ENCODE data around the gene NEK1.
A peak's percentile ranks its signal among the peaks of the same experiment; 100 is the strongest.

Gene NEK1

DNA sequence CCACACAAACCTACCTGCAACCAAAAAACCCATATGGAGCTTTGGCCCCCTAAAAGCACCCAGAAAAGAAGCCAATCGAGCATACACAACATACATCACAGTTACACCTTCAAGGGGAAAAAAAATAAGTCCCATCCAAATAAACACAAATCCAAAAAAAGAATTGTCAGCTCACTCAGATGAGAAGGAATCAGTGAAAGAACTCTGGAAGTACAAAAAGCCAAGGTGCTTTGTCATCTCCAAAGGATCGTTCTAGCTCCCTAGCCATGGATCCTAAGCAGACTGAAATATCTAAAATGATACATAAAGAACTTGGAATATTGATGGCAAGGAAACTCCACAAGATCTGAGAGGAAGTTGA lies 119.2 kb downstream of the NEK1 start:
- H4K20me1 ChIP-seq (ENCODE audit: insufficient read depth, low read length): no peaks in the 10 kb centered on the region
- H3K4me3 ChIP-seq (ENCODE audit: low read length): no peak overlapping the region
- H3K4me2 ChIP-seq (ENCODE audit: low read depth, low read length): no peak overlapping the region
- no peaks in the 10 kb centered on the region for H3K9me3 ChIP-seq (replicated peaks; ENCODE audit: insufficient read depth, low read length)
- no peak overlapping the region for H3K27ac ChIP-seq (ENCODE audit: low read length)
- H3K27me3 ChIP-seq (replicated peaks; ENCODE audit: insufficient read depth, low read length): no peaks in the 10 kb centered on the region
- H3K9ac ChIP-seq (ENCODE audit: low read length): no peak overlapping the region; the same call in 1 of the 2 replicates
- H3K36me3 ChIP-seq (replicated peaks; ENCODE audit: insufficient read depth, low read length): no peaks in the 10 kb centered on the region
- H3K79me2 ChIP-seq (ENCODE audit: low read length): no peaks in the 10 kb centered on the region
- DNase-seq: no peak
- TF ChIP-seq EZH2 (optimal IDR thresholded peaks at IDR 0.05; ENCODE audit: low read depth, low read length) (no peak), EZH2phosphoT487 (IDR thresholded peaks at IDR 0.05; ENCODE audit: low read length) (no peak)
- TF ChIP-seq, protein P1, sequence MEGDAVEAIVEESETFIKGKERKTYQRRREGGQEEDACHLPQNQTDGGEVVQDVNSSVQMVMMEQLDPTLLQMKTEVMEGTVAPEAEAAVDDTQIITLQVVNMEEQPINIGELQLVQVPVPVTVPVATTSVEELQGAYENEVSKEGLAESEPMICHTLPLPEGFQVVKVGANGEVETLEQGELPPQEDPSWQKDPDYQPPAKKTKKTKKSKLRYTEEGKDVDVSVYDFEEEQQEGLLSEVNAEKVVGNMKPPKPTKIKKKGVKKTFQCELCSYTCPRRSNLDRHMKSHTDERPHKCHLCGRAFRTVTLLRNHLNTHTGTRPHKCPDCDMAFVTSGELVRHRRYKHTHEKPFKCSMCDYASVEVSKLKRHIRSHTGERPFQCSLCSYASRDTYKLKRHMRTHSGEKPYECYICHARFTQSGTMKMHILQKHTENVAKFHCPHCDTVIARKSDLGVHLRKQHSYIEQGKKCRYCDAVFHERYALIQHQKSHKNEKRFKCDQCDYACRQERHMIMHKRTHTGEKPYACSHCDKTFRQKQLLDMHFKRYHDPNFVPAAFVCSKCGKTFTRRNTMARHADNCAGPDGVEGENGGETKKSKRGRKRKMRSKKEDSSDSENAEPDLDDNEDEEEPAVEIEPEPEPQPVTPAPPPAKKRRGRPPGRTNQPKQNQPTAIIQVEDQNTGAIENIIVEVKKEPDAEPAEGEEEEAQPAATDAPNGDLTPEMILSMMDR (IDR thresholded peaks at IDR 0.05; ENCODE audit: low read length): no peak
- no peaks in the 10 kb centered on the region for H3K4me1 ChIP-seq (ENCODE audit: low read length)
- H3F3A ChIP-seq (ENCODE audit: insufficient read depth, low read length): 0 out of 2 replicates have a peak, but pooled peaks cover 4% of the 10 kb centered on the region
- H3K9me2 ChIP-seq (replicated peaks; ENCODE audit: insufficient read depth, low read length): no peaks in the 10 kb centered on the region
- no peak overlapping the region for H2AFZ ChIP-seq (ENCODE audit: low read length)

DNA sequence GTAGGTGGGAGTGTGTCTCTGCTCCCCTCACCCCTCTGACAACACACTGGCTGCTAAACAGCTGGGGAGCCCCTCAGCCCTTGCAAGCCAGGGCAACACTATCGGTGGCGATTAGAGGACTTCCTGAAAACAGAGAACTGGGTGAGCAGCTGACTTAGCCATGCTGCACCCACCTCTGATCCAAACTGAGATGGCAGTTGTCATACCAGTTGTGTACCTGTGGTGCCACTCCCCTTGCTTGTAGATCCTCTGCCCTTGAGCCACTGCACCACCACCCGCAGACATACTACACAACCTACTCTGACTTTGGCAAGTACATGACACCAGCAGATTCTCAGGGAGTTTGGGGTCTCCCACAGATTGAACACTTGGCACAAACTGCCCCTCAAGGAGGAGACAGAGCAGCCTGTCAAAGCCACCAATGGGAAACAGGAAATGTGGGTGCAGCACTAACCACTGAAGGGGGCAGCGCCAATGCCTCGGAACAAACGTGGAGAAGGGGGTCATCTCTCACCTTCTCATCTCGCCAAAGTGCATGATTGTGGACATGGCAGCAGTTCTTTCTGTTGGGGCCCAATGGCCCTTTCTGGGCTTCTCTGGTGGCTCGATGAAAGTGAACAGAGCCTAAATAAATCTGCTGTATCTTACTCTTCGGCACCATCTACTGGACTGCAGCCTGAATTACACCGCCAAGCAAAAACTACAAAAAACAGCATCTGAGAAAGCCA lies 119.8 kb downstream of the NEK1 start:
- Histone ChIP-seq H3K36me3 (replicated peaks; ENCODE audit: insufficient read depth, low read length) (no peaks in the 10 kb centered on the region), H3K9me3 (replicated peaks; ENCODE audit: insufficient read depth, low read length) (no peaks in the 10 kb centered on the region), H3K9me2 (replicated peaks; ENCODE audit: insufficient read depth, low read length) (no peaks in the 10 kb centered on the region), H3K4me2 (ENCODE audit: low read depth, low read length) (no peak overlapping the region), H3K27me3 (replicated peaks; ENCODE audit: insufficient read depth, low read length) (no peaks in the 10 kb centered on the region), H4K20me1 (ENCODE audit: insufficient read depth, low read length) (no peaks in the 10 kb centered on the region), H3K4me3 (ENCODE audit: low read length) (no peak overlapping the region), H3K4me1 (ENCODE audit: low read length) (no peaks in the 10 kb centered on the region), H3K27ac (ENCODE audit: low read length) (no peak overlapping the region), H2AFZ (ENCODE audit: low read length) (no peak overlapping the region), H3K79me2 (ENCODE audit: low read length) (no peaks in the 10 kb centered on the region), H3K9ac (ENCODE audit: low read length) (no peak overlapping the region), H3F3A (ENCODE audit: insufficient read depth, low read length) (0 out of 2 replicates have a peak, but pooled peaks cover 4% of the 10 kb centered on the region)
- peak; percentile 43 for DNase-seq
- TF ChIP-seq EZH2 (optimal IDR thresholded peaks at IDR 0.05; ENCODE audit: low read depth, low read length) (no peak), EZH2phosphoT487 (IDR thresholded peaks at IDR 0.05; ENCODE audit: low read length) (no peak)
- TF ChIP-seq, protein P1 (IDR thresholded peaks at IDR 0.05; ENCODE audit: low read length): peak; percentile 76

DNA sequence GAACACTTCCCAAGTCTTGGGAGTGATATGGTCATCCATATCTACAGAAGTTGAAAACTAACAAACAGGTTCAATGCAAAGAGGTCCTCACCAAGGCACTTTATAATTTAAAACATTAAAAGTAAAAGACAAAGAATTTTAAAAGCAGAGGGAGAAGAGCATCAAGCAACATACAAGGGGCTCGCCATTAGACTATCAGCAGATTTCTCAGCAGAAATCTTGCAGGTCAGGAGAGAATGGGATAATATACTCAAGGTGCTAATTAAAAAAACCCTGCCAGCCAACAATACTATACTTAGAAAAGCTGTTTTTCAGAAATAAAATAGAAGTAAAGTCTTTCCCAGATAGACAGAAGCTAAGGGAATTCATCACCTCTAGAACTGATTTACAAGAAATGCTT lies 121.2 kb downstream of the NEK1 start:
- no peaks in the 10 kb centered on the region for H4K20me1 ChIP-seq (ENCODE audit: insufficient read depth, low read length)
- DNase-seq: no peak
- no peaks in the 10 kb centered on the region for H3K36me3 ChIP-seq (replicated peaks; ENCODE audit: insufficient read depth, low read length)
- H3K4me2 ChIP-seq (ENCODE audit: low read depth, low read length): no peak overlapping the region
- TF ChIP-seq, protein P1 (IDR thresholded peaks at IDR 0.05; ENCODE audit: low read length): no peak
- H3K4me3 ChIP-seq (ENCODE audit: low read length): no peak overlapping the region
- no peak overlapping the region for H3K9ac ChIP-seq (ENCODE audit: low read length)
- H2AFZ ChIP-seq (ENCODE audit: low read length): no peak overlapping the region
- H3K27me3 ChIP-seq (replicated peaks; ENCODE audit: insufficient read depth, low read length): no peaks in the 10 kb centered on the region
- no peaks in the 10 kb centered on the region for H3K9me3 ChIP-seq (replicated peaks; ENCODE audit: insufficient read depth, low read length)
- H3K27ac ChIP-seq (ENCODE audit: low read length): no peak overlapping the region
- 0 out of 2 replicates have a peak, but pooled peaks cover 4% of the 10 kb centered on the region for H3F3A ChIP-seq (ENCODE audit: insufficient read depth, low read length)
- no peaks in the 10 kb centered on the region for H3K79me2 ChIP-seq (ENCODE audit: low read length)
- no peaks in the 10 kb centered on the region for H3K4me1 ChIP-seq (ENCODE audit: low read length)
- no peaks in the 10 kb centered on the region for H3K9me2 ChIP-seq (replicated peaks; ENCODE audit: insufficient read depth, low read length)

All from MM.1S (cell line).